ENCODE measurements around the gene TRPV6. TPM values are rescaled to one million over a fixed set of nuclear protein-coding genes. Genes with fewer than 3 reads are reported as not detected.

The TRPV6 gene
- total RNA-seq, 1 donor from 2014 or later: 0.07 TPM

GRCh38 chr7:142930126-142930730 is 44.7 kb upstream of the TRPV6 start:
- Mint-ChIP-seq H3K4me1 (no peaks in the 10 kb centered on the region), H3K36me3 (ENCODE audit: low read depth) (no peaks in the 10 kb centered on the region), H3K4me3 (no peak overlapping the region), H3K9me3 (peaks cover 3% of the 10 kb centered on the region), H3K27me3 (ENCODE audit: low read depth) (peaks cover 19% of the 10 kb centered on the region), H3K27ac (ENCODE audit: unreplicated experiment) (no peak overlapping the region)
- no peak for DNase-seq (ENCODE audit: low read depth, low spot score)
- no peak for TF ChIP-seq CTCF (conservative IDR thresholded peaks at IDR 0.05)

GRCh38 chr7:142927949-142928348 is 42.4 kb upstream of the TRPV6 start:
- H3K27me3 Mint-ChIP-seq (ENCODE audit: low read depth): peaks cover 13% of the 10 kb centered on the region
- no peak overlapping the region for H3K4me3 Mint-ChIP-seq
- TF ChIP-seq CTCF (conservative IDR thresholded peaks at IDR 0.05): no peak
- H3K4me1 Mint-ChIP-seq: no peaks in the 10 kb centered on the region
- no peak for DNase-seq (ENCODE audit: low read depth, low spot score)
- peaks cover 3% of the 10 kb centered on the region for H3K9me3 Mint-ChIP-seq
- H3K36me3 Mint-ChIP-seq (ENCODE audit: low read depth): no peaks in the 10 kb centered on the region
- peak overlapping the region; percentile 72 for H3K27ac Mint-ChIP-seq (ENCODE audit: unreplicated experiment)

GRCh38 chr7:142927085-142927745 is 41.7 kb upstream of the TRPV6 start:
- H3K9me3 Mint-ChIP-seq: peaks cover 3% of the 10 kb centered on the region
- no peak for DNase-seq (ENCODE audit: low read depth, low spot score)
- no peaks in the 10 kb centered on the region for H3K36me3 Mint-ChIP-seq (ENCODE audit: low read depth)
- no peak for TF ChIP-seq CTCF (conservative IDR thresholded peaks at IDR 0.05)
- no peak overlapping the region for H3K27ac Mint-ChIP-seq (ENCODE audit: unreplicated experiment)
- peaks cover 11% of the 10 kb centered on the region for H3K27me3 Mint-ChIP-seq (ENCODE audit: low read depth)
- H3K4me1 Mint-ChIP-seq: no peaks in the 10 kb centered on the region
- no peak overlapping the region for H3K4me3 Mint-ChIP-seq

- no peak overlapping the region for H3K4me3 Mint-ChIP-seq
- DNase-seq (ENCODE audit: low read depth, low spot score): no peak
- H3K4me1 Mint-ChIP-seq: no peaks in the 10 kb centered on the region
- H3K36me3 Mint-ChIP-seq (ENCODE audit: low read depth): no peaks in the 10 kb centered on the region
- H3K27me3 Mint-ChIP-seq (ENCODE audit: low read depth): peaks cover 8% of the 10 kb centered on the region
- no peak overlapping the region for H3K27ac Mint-ChIP-seq (ENCODE audit: unreplicated experiment)
- H3K9me3 Mint-ChIP-seq: peaks cover under 1% of the 10 kb centered on the region
- no peak for TF ChIP-seq CTCF (conservative IDR thresholded peaks at IDR 0.05)
Measured at GRCh38 chr7:142925413-142925812, 39.9 kb upstream of the TRPV6 start.

GRCh38 chr7:142923391-142923790 is 37.8 kb upstream of the TRPV6 start:
- no peak for DNase-seq (ENCODE audit: low read depth, low spot score)
- no peak overlapping the region for H3K4me3 Mint-ChIP-seq
- H3K27me3 Mint-ChIP-seq (ENCODE audit: low read depth): peaks cover 5% of the 10 kb centered on the region
- no peaks in the 10 kb centered on the region for H3K9me3 Mint-ChIP-seq
- no peak overlapping the region for H3K27ac Mint-ChIP-seq (ENCODE audit: unreplicated experiment)
- no peak for TF ChIP-seq CTCF (conservative IDR thresholded peaks at IDR 0.05)
- H3K4me1 Mint-ChIP-seq: no peaks in the 10 kb centered on the region
- H3K36me3 Mint-ChIP-seq (ENCODE audit: low read depth): no peaks in the 10 kb centered on the region
